ENCODE results near the gene RCC2.

Gene RCC2

DNA sequence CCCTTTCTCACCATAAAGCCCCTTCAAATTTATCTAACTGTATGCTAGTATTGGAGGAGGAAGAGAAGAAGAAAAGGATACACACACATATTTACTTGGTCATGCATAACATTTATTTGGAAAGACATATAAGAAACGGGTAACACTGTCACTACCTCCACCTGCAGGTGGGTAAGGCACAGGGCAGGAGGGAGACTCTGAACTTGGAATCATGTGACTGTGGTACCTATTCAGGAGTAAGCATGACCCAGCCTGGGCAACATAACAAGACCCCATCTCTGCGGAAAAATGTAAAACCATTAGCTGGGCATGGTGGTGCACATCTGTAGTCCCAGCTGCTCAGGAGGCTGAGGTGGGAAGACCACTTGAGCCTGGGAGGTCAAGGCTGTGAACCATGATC lies 68.9 kb downstream of the RCC2 start:
- no peak for DNase-seq

GRCh38 chr1:17369466-17369865 lies 70.0 kb downstream of the RCC2 start:
- DNase-seq, result peak; percentile 78

DNA sequence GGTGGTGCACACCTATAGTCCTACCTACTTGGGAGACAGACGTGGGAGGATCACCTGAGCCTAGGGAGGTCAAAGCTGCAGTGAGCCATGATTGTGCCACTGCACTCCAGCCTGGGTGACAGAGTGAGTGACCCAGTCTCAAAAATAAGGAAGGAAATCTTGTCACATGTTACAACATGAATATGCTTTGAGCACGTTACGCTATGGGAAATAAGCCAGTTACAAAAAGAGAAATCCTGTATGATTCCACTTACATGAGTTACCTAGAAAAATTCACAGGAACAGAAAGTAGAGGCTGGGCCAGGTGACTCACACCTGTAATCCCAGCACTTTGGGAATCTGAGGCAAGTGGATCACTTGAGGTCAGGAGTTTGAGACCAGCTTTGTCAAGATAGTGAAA lies 74.2 kb downstream of the RCC2 start:
- DNase-seq, result no peak

DNA sequence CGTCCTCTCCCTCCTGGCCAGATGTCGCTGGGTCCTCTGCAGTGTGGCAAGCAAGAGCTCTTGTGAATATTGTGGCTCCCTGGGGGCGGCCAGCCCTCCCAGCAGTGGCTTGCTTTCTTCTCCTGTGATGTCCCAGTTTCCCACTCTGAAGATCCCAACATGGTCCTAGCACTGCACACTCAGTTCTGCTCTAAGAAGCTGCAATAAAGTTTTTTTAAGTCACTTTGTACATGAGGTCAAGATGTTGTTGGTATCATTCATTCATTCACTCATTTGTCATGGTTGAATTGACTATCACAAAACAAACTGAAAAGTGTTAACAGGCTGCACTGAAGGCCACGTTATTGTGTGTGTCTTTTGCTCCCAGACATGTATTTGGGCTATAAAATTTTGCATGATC lies 75.7 kb downstream of the RCC2 start:
- DNase-seq, result no peak

DNA sequence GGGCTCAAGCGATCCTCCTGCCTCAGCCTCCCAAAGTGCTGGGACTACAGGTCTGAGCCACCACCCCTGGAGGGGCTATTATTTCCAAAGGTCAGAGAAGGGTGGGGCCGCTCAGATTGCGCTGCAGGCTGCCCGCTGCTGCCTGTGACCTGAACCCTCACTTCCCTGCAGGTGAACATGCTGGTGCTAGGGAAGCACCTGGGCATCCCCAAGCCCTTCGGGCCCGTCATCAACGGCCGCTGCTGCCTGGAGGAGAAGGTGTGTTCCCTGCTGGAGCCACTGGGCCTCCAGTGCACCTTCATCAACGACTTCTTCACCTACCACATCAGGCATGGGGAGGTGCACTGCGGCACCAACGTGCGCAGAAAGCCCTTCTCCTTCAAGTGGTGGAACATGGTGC lies 76.1 kb downstream of the RCC2 start:
- no peak for DNase-seq

DNA sequence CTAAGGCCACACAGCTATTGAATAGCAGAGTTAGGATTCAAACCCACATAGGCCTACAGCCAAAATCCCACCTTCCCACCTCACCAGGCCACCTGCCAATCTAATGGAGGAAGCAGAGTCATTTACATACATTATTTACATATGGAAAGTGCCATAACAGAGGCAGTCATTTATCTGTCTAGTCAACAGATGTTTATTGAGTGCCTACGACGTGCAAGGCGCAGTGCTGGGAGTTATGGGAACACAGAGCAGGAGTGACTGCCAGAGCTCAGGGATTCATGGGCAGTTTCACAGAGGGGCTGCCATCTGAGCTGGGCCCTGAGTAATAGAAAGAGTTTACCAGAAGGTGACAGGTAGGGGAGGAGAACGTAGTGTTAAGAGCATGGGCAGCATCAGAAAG lies 77.8 kb downstream of the RCC2 start:
- DNase-seq, result no peak

GRCh38 chr1:17360272-17360956 lies 79.1 kb downstream of the RCC2 start:
- DNase-seq, result no peak

- DNase-seq, result no peak
Observed at GRCh38 chr1:17359808-17360207, 79.7 kb downstream of the RCC2 start.

DNA sequence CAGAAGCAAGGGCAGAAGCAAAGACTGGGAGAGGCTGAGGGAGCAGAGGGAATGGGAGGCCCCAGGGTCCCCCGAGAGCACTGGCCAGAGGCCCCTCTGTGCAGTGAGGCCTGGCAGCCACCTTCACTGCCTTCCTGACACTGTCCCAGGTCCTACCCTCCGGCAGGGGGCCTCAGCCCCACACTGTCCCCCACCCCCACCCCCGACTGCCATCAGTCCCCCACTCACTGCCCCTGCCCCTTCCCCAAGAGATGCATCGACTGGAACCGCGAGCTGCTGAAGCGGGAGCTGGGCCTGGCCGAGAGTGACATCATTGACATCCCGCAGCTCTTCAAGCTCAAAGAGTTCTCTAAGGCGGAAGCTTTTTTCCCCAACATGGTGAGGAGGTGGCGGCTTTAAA lies 80.4 kb downstream of the RCC2 start:
- no peak for DNase-seq

DNA sequence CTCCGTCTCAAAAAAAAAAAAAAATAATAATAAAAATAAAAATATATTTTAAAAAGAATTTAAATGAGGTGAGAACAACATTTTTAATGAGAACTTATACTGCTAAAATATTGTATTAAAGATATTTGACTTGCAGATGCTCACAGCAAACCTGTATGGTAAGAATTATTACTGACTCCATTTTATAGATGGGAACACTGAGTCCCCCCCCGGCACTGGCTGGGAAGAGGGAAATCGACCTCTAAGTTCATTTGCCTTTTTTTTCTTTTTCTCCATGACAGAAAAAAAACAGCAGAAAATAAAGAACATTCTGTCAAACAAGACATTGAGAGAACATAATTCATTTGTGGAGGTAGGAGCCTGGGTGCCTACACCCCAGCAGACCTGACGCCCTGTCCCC lies 80.9 kb downstream of the RCC2 start:
- no peak for DNase-seq

Data from EL (cell line).